HG02571 (cell line): ENCODE data around the gene RAX.
"Not testable (repeated sequence)": the region's sequence is repeated elsewhere in the genome, so short reads cannot be mapped to it uniquely, and the experiment has no call there.

ENCODE experiments used
- ATAC-seq: cut with Tn5 transposase; IDR thresholded peaks from one replicate; pipeline ENCODE4 v1.9.1; 2021; ENCODE audit warnings: mild to moderate bottlenecking, moderate library complexity; ENCODE audit not compliant: unreplicated experiment

The RAX gene

GRCh38 chr18:59273759-59274532 is 692 bp upstream of the RAX start:
- no peak for ATAC-seq

- no peak for ATAC-seq
Measured at GRCh38 chr18:59272221-59272888, 899 bp downstream of the RAX start.

GRCh38 chr18:59271606-59272220 is 1.5 kb downstream of the RAX start:
- ATAC-seq, result no peak

GRCh38 chr18:59270689-59271257 is 2.5 kb downstream of the RAX start:
- no peak for ATAC-seq

- ATAC-seq, result no peak
Measured at GRCh38 chr18:59269563-59270119, 3.6 kb downstream of the RAX start.

GRCh38 chr18:59268721-59269562 is 4.3 kb downstream of the RAX start:
- ATAC-seq, result no peak

- no peak for ATAC-seq
Measured at GRCh38 chr18:59268127-59268720, 5.0 kb downstream of the RAX start.

GRCh38 chr18:59267503-59268126 is 5.6 kb downstream of the RAX start:
- no peak for ATAC-seq

- ATAC-seq, result no peak
Measured at GRCh38 chr18:59266886-59267502, 6.3 kb downstream of the RAX start.

- ATAC-seq, result no peak
Measured at GRCh38 chr18:59266459-59266858, 6.8 kb downstream of the RAX start.

- no peak for ATAC-seq
Measured at GRCh38 chr18:59265974-59266369, 7.3 kb downstream of the RAX start.

- ATAC-seq, result no peak
Measured at GRCh38 chr18:59265246-59265973, 7.8 kb downstream of the RAX start.

GRCh38 chr18:59264651-59265245 is 8.5 kb downstream of the RAX start:
- no peak for ATAC-seq

- no peak for ATAC-seq
Measured at GRCh38 chr18:59264121-59264571, 9.1 kb downstream of the RAX start.

- no peak for ATAC-seq
Measured at GRCh38 chr18:59263661-59264060, 9.6 kb downstream of the RAX start.

- ATAC-seq, result not testable (repeated sequence)
Measured at GRCh38 chr18:59262243-59262642, 11.0 kb downstream of the RAX start.

GRCh38 chr18:59261842-59262241 is 11.4 kb downstream of the RAX start:
- not testable (repeated sequence) for ATAC-seq

- ATAC-seq, result not testable (repeated sequence)
Measured at GRCh38 chr18:59255491-59255890, 17.8 kb downstream of the RAX start.
